Measurements from ENCODE around the gene EFCAB8.

GRCh38 chr20:32820698-32821377, 37.9 kb upstream of the EFCAB8 start:
- TF ChIP-seq CTCF (IDR thresholded peaks at IDR 0.05; ENCODE audit: borderline replicate concordance, extremely low read depth, low read length, poor library complexity, severe bottlenecking) (no peak), EZH2 (IDR thresholded peaks at IDR 0.05; ENCODE audit: borderline replicate concordance, low read depth, low read length, severe bottlenecking) (no peak)

Data from DND-41 (cell line).